ENCODE results near the gene ELMO1. TPM values are rescaled to one million over a fixed set of nuclear protein-coding genes. Genes with fewer than 3 reads are reported as not detected.

ELMO1 gene
- total RNA-seq, 4 donors from 2014 or later, result 11.5 to 19.9 (median 17.4) TPM

GRCh38 chr7:36955456-36956129 lies 493.1 kb downstream of the ELMO1 start:
- TF ChIP-seq CTCF (IDR thresholded peaks at IDR 0.05) (no peak), POLR2A (IDR thresholded peaks at IDR 0.05) (no peak)
- intact Hi-C loops (cut with DNase I; ENCODE audit: low total_unique reads), result no loop called here
- WGBS, 2 donors, result 85 to 92% methylated on average over 3 of the region's 3 CpGs
- DNase-seq (ENCODE audit: low spot score in 2 of 2), result no peak
- no peak overlapping the region for H3K4me3 ChIP-seq (ENCODE audit: low read depth, poor library complexity, severe bottlenecking)

GRCh38 chr7:36951257-36951697 lies 497.4 kb downstream of the ELMO1 start:
- DNase-seq (ENCODE audit: low spot score in 2 of 2), result no peak
- TF ChIP-seq CTCF (IDR thresholded peaks at IDR 0.05) (no peak), POLR2A (IDR thresholded peaks at IDR 0.05) (no peak)
- intact Hi-C loops (cut with DNase I; ENCODE audit: low total_unique reads), result no loop called here
- 95 to 97% methylated on average over 3 of the region's 3 CpGs for WGBS, 2 donors
- H3K4me3 ChIP-seq (ENCODE audit: low read depth, poor library complexity, severe bottlenecking), result no peak overlapping the region

GRCh38 chr7:36949711-36950600 lies 498.7 kb downstream of the ELMO1 start:
- 56 to 59% methylated on average over 8 of the region's 8 CpGs for WGBS, 2 donors
- TF ChIP-seq POLR2A (IDR thresholded peaks at IDR 0.05) (no peak), CTCF (IDR thresholded peaks at IDR 0.05) (peak in 1 of 3 donors; percentile 24)
- intact Hi-C loops (cut with DNase I; ENCODE audit: low total_unique reads), result no loop called here
- DNase-seq (ENCODE audit: low spot score in 2 of 2), result peak in 1 of 2 donors; percentile 56
- no peak overlapping the region for H3K4me3 ChIP-seq (ENCODE audit: low read depth, poor library complexity, severe bottlenecking)

- 78 to 85% methylated on average over 2 of the region's 2 CpGs for WGBS, 2 donors
- no peak for DNase-seq (ENCODE audit: low spot score in 2 of 2)
These were observed 502.3 kb downstream of the ELMO1 start for GRCh38 chr7:36946401-36946739.

More at GRCh38 chr7:36946401-36946739, 502.3 kb downstream of the ELMO1 start:
- TF ChIP-seq POLR2A (IDR thresholded peaks at IDR 0.05) (no peak), CTCF (IDR thresholded peaks at IDR 0.05) (no peak)
- H3K4me3 ChIP-seq (ENCODE audit: low read depth, poor library complexity, severe bottlenecking), result no peak overlapping the region
- intact Hi-C loops (cut with DNase I; ENCODE audit: low total_unique reads), result no loop called here

Measured in lower leg skin (tissue), 4 donors.